ENCODE data around the gene DKK3.

The DKK3 gene

DNA sequence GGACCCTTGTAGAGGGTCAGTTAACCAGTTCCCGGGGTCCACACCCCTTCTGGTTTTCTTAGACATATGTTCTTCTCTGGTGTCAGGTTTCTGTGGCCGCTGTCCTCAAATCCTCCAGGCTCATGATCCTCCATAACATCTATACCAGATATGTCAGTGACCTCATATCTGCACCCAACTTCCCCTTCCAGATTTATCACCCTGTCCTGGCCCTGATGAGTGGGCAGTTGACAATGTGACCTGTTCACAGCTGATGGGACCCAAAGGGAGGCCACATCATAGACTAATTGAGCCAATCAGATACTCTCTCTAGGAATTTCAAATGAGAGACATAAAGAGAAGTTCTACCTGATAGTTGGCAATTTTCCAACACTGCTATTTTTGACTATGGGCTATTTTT lies 5.1 kb downstream of the DKK3 start:
- no peak for DNase-seq (ENCODE audit: low read depth)

DNA sequence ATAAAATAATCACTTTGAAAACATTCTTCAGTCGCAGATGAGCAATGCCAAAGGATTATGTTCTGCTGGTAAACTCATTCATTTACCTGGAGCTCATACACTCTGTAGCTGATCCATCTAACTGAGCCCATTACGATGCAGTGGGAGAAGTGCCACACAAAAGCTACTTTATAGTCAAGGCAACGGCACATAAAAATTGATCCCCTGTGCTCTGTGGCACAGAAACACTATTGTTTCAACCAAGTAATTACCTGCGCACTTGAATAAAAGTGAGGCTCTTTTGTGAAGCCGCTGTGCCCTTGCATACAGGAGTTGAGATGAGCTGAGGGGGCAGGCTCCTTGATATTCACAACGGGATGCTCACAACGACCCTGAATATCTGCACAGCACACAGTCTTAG lies 7.2 kb downstream of the DKK3 start:
- DNase-seq (ENCODE audit: low read depth): no peak

DNA sequence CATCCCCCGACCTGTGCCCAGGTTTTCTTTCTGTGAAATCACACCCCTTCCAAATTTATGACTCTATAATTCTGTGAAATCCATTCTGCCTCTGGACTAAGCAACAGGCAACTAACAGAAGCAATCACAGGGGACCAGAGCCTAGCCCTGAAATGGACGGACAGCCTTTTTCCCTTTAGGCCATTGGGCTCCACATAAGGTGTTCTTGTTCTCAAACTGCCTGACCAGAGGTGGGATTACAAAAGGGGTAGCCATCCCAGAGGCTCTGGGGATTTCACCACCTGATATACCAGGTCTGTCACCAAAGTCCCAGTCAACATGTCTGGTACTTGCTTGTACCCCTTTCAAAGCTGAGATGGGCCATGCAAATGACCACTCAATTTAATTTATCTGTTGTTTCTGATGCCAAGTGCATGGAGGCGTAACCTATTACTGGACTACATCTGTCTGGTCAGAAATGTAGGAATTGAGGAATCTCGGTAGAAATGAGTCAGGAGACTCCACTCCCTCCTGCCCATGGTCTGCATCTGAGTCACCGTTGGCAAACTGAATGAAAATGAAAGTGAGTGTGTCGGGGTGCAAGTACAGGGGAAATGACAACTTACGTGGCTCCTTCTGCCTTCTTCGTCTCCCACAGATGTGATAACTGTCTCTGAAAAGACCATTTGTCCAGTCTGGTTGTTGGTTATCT lies 10.2 kb downstream of the DKK3 start:
- DNase-seq (ENCODE audit: low read depth): no peak

DNA sequence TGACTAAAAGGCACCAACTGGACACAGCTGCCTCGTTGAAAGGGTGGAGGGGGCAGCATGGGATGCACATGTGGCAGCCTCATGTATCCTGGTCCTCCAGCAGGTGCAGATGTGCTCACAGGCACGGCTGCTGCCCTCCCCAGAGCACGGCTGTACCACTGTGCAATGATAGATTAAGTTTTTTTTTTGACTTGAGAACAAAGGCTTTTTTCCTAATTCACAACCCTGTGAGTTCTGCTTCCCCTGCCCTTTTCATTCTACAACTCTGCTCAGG lies 11.4 kb downstream of the DKK3 start:
- DNase-seq (ENCODE audit: low read depth): no peak

GRCh38 chr11:11996321-11997048 lies 11.9 kb downstream of the DKK3 start:
- DNase-seq (ENCODE audit: low read depth): no peak

- DNase-seq (ENCODE audit: low read depth): no peak
These were observed 12.8 kb downstream of the DKK3 start for GRCh38 chr11:11995601-11996000.

DNA sequence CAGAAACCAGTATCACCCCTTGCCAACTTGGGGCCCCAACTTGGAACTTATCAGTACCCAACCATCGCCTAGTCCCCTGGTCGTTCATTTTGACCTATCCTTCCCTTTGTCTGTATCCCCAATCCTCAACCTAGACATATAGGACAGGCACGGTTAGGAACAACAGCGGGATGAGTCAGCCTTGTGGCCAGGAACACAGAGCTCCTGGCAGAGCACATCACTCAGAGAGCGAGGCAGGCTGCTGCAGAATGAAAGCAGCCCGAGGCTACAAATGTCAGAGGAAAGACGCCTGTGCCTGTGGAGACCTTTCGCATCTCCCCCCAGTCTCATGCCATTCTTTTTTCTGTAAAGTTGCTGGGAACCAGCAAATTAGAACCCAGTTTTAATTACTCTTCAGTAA lies 14.6 kb downstream of the DKK3 start:
- no peak for DNase-seq (ENCODE audit: low read depth)

- no peak for DNase-seq (ENCODE audit: low read depth)
These were observed 15.9 kb downstream of the DKK3 start for GRCh38 chr11:11992257-11993212.

DNA sequence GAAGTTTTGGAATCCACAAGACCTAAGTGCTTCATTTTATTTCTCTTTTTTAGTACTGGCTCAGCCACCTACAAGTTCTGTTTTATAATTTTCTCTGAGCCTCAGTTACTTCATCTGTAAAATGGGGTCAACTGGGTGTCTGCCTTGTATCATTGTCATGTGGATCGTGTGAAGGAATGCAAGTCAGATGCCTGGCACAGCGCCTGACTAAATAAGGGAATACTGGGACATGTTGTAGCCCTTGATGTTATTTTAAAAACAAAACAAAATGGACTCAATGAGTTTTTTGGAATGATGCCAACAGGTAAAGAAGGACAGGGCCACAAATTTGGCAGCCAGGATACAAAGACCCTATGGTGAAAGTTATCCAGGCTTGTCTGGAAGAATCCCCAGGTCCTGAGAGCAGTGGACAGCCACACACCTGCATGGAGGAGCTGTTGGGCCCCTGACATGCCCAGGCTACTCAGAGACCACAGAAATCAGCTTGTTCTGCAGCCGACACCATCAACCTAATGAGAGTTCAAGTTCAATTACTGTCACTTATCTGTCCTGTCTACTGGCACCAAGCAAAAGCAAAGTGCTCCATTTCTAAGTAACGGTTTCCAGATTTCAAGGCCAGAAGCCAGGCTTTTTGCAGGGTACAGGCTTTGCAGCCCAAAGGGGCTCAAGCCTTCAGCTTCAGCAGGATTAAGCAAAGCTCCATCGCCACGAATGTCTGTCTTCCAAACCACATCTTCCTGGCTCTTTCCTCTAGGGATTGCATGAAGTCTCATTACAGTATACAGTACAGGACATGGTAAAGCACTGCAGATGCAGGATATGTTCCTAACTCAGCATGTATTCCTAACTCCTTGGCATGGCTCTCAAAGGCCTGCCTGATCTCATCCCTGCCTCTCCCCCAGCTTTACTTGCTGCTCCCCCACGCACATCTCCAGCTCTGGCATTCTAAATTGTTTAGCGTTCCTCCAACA lies 18.4 kb downstream of the DKK3 start:
- no peak for DNase-seq (ENCODE audit: low read depth)

- no peak for DNase-seq (ENCODE audit: low read depth)
These were observed 19.7 kb downstream of the DKK3 start for GRCh38 chr11:11988681-11989261.

- no peak for DNase-seq (ENCODE audit: low read depth)
These were observed 20.3 kb downstream of the DKK3 start for GRCh38 chr11:11988099-11988651.

GRCh38 chr11:11987503-11988022 lies 20.9 kb downstream of the DKK3 start:
- DNase-seq (ENCODE audit: low read depth): no peak

DNA sequence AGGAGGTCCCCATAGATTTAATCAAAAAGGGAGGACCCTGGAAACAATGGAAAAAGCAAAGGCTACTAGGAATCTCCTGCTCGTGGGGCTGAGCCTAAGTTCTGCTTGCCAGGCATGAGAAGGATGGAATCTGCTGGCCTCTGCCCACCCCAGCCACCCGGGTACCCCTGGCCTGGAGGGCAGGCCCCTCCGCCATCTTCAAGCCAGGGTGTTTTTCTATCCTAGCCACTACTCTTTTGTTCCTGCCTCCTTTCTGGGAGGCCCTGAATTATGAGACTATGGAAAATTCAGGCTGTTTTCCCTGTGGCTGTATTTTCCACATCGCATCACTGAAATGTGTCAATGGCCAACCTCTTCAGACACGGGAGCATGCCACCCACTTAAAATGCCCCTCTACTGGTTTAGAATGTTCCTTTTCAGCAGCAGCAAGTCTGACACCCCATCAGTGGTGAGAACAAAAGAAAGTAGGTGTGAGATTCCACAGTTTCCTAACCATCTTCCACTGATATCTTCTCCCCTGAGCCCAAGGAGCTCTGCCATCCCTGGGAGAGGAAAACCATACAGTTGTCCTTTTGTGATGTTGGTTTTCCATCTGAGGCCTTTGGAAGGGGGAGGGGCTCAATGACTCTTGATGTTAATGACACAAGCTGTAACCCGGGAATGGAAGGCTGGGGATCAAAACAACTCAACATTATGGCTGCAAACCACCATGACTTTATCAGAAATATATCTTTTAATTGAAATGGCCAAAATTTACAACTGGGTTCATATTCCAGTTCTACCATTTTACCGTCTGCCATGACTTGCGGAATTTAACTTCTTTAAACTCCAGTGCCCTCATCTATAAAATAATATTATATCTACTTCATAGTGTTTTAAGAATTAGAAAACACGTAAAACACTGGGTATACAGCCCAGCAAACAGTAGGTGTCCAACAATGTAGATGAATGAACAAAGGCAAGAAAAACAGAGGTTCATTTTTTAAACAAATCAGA lies 22.2 kb downstream of the DKK3 start:
- DNase-seq (ENCODE audit: low read depth): no peak

DNA sequence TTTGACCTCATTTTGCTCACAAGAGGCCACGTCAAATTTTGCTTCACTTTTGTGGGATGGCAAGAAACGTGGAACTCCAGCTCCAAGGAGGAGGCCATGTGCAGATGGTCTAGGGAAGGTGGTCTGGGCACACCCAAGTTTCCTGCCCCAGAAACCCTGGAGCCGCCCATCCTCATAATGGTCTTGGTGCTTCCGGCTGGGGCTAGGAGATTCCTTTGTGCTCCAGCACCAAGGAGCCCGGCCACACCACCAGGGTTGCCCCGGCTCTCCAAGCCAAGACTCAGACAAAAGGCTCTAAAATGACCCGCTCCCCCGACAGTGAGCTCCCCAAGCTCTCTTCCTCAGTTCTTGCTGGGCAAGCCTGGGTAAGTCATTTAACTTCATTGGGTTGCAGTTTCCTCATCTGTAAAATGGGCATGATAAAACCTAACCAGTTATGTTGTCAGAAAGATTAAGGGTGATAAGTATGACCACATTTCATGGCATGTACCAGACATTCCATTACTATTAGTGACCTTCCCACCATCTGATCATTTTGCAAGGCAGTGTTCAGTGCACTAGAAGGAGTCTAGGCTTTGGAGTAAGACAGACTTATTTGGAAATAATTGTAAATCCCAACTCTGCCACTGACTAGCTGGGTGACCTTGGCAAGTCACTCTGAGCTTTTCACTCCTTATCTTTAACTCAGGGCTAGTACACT lies 23.3 kb downstream of the DKK3 start:
- no peak for DNase-seq (ENCODE audit: low read depth)

DNA sequence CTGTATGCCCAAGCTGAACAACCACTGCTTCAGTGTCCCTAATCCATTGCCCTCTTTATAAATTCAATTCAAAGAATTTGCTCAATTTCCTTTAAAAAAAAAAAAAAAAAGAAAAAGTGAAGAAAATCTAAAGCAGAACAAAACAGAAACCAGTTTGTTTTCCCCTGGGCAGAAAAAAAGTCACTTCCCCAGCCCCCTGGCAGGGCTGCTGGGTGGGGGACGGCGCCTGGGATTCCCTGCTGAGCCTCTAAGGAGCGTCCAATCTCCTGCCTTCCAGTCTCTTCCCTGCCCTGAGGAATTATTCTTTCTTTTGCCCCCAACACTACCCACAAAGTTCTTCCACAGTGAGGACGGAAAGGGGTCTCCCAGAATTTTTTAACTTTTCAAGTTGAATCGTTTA lies 23.9 kb downstream of the DKK3 start:
- DNase-seq (ENCODE audit: low read depth): no peak

- no peak for DNase-seq (ENCODE audit: low read depth)
These were observed 25.0 kb downstream of the DKK3 start for GRCh38 chr11:11983427-11983826.

DNA sequence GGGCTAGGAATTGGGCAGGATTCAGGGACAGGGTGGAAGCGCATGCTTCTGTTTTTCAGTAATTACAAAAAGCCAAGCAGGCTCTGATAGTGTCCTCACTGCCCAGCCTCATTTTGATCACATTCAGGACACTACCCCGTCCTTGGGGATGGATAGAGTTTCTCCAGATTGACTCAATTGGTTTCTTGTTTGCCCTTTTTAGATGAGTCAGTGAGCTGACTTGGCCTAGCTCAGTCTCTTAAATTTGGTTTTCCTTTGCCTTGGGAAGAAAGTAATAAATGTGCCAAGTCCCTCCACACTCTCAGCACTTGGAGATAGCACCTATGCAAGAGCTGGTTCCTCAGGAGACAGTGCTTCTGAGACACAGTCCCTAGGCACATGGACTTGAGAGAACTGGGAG lies 25.5 kb downstream of the DKK3 start:
- no peak for DNase-seq (ENCODE audit: low read depth)

- no peak for DNase-seq (ENCODE audit: low read depth)
These were observed 26.0 kb downstream of the DKK3 start for GRCh38 chr11:11982461-11982860.

GRCh38 chr11:11981840-11982239 lies 26.6 kb downstream of the DKK3 start:
- no peak for DNase-seq (ENCODE audit: low read depth)
